B cell (primary cell): Measurements from ENCODE around the gene HNRNPC. TPM values are rescaled to one million over a fixed set of nuclear protein-coding genes. Genes with fewer than 3 reads are reported as not detected.

ENCODE experiments used
- ATAC-seq: fragments of 200-7000 bp; cut with Tn5 transposase; one replicate; pipeline ENCODE4 v1.10.0; 2021; ENCODE audit warnings: low read depth, mild to moderate bottlenecking, moderate number of reproducible peaks, moderate library complexity
- CTCF ChIA-PET: fragments of 350-600 bp; sonication (Branson Sonifier 250); formaldehyde crosslinking; loops from one replicate; lab custom pipeline; 2021; ENCODE audit warnings: antibody characterized with exemption, inconsistent platforms; lab: Charles Lee
- POLR2A ChIA-PET: fragments of 350-600 bp; sonication (Branson Sonifier 250); formaldehyde crosslinking; loops from one replicate; lab custom pipeline; 2021; ENCODE audit warnings: antibody characterized with exemption; lab: Charles Lee
- DNase-seq: peaks from one replicate; pipeline ENCODE4 v3.0.0; 2013
- H2AFZ ChIP-seq: 2 replicates; pipeline ENCODE4 v1.6.1; 2012; ENCODE audit warnings: mild to moderate bottlenecking, low read depth, low read length; ENCODE audit not compliant: insufficient read depth, poor library complexity, severe bottlenecking
- H3K27ac ChIP-seq, 2 donors: 1 replicate in 1 of 2; 2 replicates in 1 of 2; pipeline ENCODE4 v1.5.1; 2012 to 2013; ENCODE audit warnings: low read length in 2 of 2, mild to moderate bottlenecking in 2 of 2, moderate library complexity in 1 of 2
- H3K27me3 ChIP-seq, 4 experiments: fragments of 200-600 bp in 1 of 4; sonication (generic) in 1 of 4; replicated peaks in 1 of 4; 1 replicate in 2 of 4; 2 replicates in 2 of 4; pipeline versions ENCODE4 v1.6.1 to v1.7.0; 2013 to 2016; ENCODE audit warnings: low read length in 3 of 4, mild to moderate bottlenecking in 2 of 4, mixed read lengths in 1 of 4, moderate library complexity in 1 of 4; ENCODE audit not compliant: insufficient read depth in 4 of 4, control insufficient read depth in 3 of 4; ENCODE audit errors: control extremely low read depth in 1 of 4
- H3K36me3 ChIP-seq, 2 experiments: replicated peaks in 1 of 2; 1 replicate in 1 of 2; 2 replicates in 1 of 2; pipeline versions ENCODE4 v1.6.1 to v1.7.1; 2013; ENCODE audit warnings: low read length in 1 of 2; ENCODE audit not compliant: insufficient read depth in 2 of 2, control insufficient read depth in 1 of 2; ENCODE audit errors: control extremely low read depth in 1 of 2, extremely low read depth in 1 of 2
- H3K4me1 ChIP-seq, 2 donors: fragments of 200-600 bp in 1 of 2; sonication (generic) in 1 of 2; 1 replicate in 1 of 2; 2 replicates in 1 of 2; pipeline versions ENCODE4 v1.5.1 to v1.6.1; 2013 to 2017; ENCODE audit warnings: low read length in 2 of 2; ENCODE audit not compliant: control insufficient read depth in 2 of 2, insufficient read depth in 2 of 2
- H3K4me2 ChIP-seq: replicated peaks from 2 replicates; pipeline ENCODE3; 2012; ENCODE audit warnings: mild to moderate bottlenecking, low read depth, low read length; ENCODE audit not compliant: poor library complexity, severe bottlenecking
- H3K4me3 ChIP-seq, 5 experiments: fragments of 200-600 bp in 1 of 5; sonication (generic) in 1 of 5; 1 replicate in 3 of 5; 2 replicates in 2 of 5; pipeline versions ENCODE4 v1.5.1 to v1.7.0; 2011 to 2016; ENCODE audit warnings: low read length in 4 of 5, mild to moderate bottlenecking in 4 of 5, low read depth in 2 of 5, control low read depth in 1 of 5, moderate library complexity in 1 of 5; ENCODE audit not compliant: insufficient read depth in 1 of 5; ENCODE audit errors: control extremely low read depth in 1 of 5, extremely low read depth in 1 of 5
- H3K79me2 ChIP-seq: fragments of 200-600 bp; sonication (generic); one replicate; pipeline ENCODE4 v1.6.0; 2016; ENCODE audit warnings: low read length; ENCODE audit not compliant: control insufficient read depth, insufficient read depth
- H3K9ac ChIP-seq: fragments of 200-600 bp; sonication (generic); 2 replicates; pipeline ENCODE4 v1.6.1; 2017; ENCODE audit warnings: mild to moderate bottlenecking, low read length, moderate library complexity
- H3K9me3 ChIP-seq, 3 donors: one replicate each; pipeline versions ENCODE4 v1.6.1 to v1.7.1; 2013; ENCODE audit warnings: low read length in 2 of 3; ENCODE audit not compliant: control insufficient read depth in 2 of 3, insufficient read depth in 1 of 3; ENCODE audit errors: control extremely low read depth in 1 of 3
- H4K20me1 ChIP-seq: 2 replicates; pipeline ENCODE4 v1.6.0; 2012; ENCODE audit warnings: mild to moderate bottlenecking, low read length; ENCODE audit not compliant: insufficient read depth, control insufficient read depth, poor library complexity, severe bottlenecking
- H3K27ac Mint-ChIP-seq: one replicate; pipeline ENCODE4 v1.8.0; 2021; ENCODE audit warnings: mixed read lengths
- H3K27me3 Mint-ChIP-seq: one replicate; pipeline ENCODE4 v1.8.0; 2021; ENCODE audit warnings: mixed read lengths
- H3K4me1 Mint-ChIP-seq: one replicate; pipeline ENCODE4 v1.8.0; 2021; ENCODE audit warnings: mixed read lengths
- H3K4me3 Mint-ChIP-seq: one replicate; pipeline ENCODE4 v1.8.0; 2021; ENCODE audit warnings: mixed read lengths
- H3K9me3 Mint-ChIP-seq: one replicate; pipeline ENCODE4 v1.8.0; 2022; ENCODE audit warnings: mixed read lengths; ENCODE audit not compliant: insufficient read depth
- EZH2 ChIP-seq: IDR thresholded peaks from 2 replicates; pipeline ENCODE4 v1.6.1; 2012; ENCODE audit warnings: borderline replicate concordance, low read depth, mild to moderate bottlenecking, moderate library complexity, low read length; ENCODE audit not compliant: insufficient read depth, poor library complexity, severe bottlenecking
- WGBS: methylation state at CpG from one replicate; pipeline ENCODE4 v1.1.5; 2013; ENCODE audit warnings: missing lambda C conversion rate; ENCODE audit not compliant: insufficient coverage; 5-methylcytosine and 5-hydroxymethylcytosine counted together
- intact Hi-C: fragments of 100-400 bp; cut with micrococcal nuclease; formaldehyde crosslinking; loops from one replicate; pipeline ENCODE4 v1.10.0; 2022
- polyA plus RNA-seq: library from polyadenylated mRNA; depleted of rRNA; stranded (reverse); fragments of >200 nt; gene quantifications from 2 replicates; pipeline ENCODE4 v1.2.3, GENCODE V29; 2012
- total RNA-seq, 2 donors: library from RNA; stranded (reverse); fragments of 120-200 nt in 1 of 2; gene quantifications; 1 replicate in 1 of 2; 2 replicates in 1 of 2; pipeline versions ENCODE4 v1.2.3 to v1.2.4, GENCODE V29; 2013 to 2022
- TF ChIP-seq, protein P1 (sequence below): fragments of 200-600 bp; IDR thresholded peaks from one replicate; pipeline ENCODE4 v1.8.0; 2022; ENCODE audit warnings: antibody characterized with exemption, mild to moderate bottlenecking

HNRNPC gene
- total and polyA plus RNA-seq, 2 donors (not counting 1 experiment from before 2014, with no cell fraction given), result 358 to 497 TPM

DNA sequence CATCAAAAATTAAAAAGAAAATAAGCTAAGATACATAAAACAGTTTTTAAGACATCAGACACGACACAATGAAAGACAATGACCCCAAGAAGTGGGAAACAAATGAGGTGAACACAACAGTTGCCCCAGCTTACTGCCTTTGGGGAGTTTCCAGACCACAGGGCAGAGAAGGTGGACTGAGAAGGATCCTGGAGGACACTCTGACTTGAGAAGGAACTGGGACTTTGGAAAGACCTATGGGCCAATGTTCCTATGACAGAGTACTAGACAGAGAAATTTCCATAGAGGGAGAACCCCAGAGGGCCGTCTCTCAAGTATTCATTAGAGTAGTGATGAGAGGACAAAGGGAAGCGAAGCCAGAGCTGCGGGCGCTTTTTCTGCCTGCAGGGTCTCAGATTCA lies 107.2 kb downstream of the HNRNPC start:
- Histone ChIP-seq H3K4me3 (no peak overlapping the region), H4K20me1 (no peaks in the 10 kb centered on the region), H3K4me2 (no peak overlapping the region), H3K79me2 (no peaks in the 10 kb centered on the region), H3K27ac (no peak overlapping the region), H3K9ac (no peak overlapping the region), H3K36me3 (no peaks in the 10 kb centered on the region), H2AFZ (no peak overlapping the region), H3K27me3 (peaks cover 0 to 9% (median 2%) of the 10 kb centered on the region in 4 experiments), H3K9me3 (no peaks in the 10 kb centered on the region), H3K4me1 (no peaks in the 10 kb centered on the region)
- peaks cover 38% of the 10 kb centered on the region for H3K27me3 Mint-ChIP-seq
- WGBS, result 98% methylated on average over 4 of the region's 5 CpGs
- H3K9me3 Mint-ChIP-seq, result no peaks in the 10 kb centered on the region
- CTCF ChIA-PET, result no interaction called here
- intact Hi-C loops, result no loop called here
- no peak for TF ChIP-seq EZH2
- TF ChIP-seq, protein P1, sequence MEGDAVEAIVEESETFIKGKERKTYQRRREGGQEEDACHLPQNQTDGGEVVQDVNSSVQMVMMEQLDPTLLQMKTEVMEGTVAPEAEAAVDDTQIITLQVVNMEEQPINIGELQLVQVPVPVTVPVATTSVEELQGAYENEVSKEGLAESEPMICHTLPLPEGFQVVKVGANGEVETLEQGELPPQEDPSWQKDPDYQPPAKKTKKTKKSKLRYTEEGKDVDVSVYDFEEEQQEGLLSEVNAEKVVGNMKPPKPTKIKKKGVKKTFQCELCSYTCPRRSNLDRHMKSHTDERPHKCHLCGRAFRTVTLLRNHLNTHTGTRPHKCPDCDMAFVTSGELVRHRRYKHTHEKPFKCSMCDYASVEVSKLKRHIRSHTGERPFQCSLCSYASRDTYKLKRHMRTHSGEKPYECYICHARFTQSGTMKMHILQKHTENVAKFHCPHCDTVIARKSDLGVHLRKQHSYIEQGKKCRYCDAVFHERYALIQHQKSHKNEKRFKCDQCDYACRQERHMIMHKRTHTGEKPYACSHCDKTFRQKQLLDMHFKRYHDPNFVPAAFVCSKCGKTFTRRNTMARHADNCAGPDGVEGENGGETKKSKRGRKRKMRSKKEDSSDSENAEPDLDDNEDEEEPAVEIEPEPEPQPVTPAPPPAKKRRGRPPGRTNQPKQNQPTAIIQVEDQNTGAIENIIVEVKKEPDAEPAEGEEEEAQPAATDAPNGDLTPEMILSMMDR, result no peak
- POLR2A ChIA-PET, result no interaction called here
- no peak for DNase-seq
- H3K4me3 Mint-ChIP-seq, result no peak overlapping the region
- no peak overlapping the region for H3K27ac Mint-ChIP-seq
- no peaks in the 10 kb centered on the region for H3K4me1 Mint-ChIP-seq
- ATAC-seq, result no peak

- Histone ChIP-seq H3K79me2 (no peaks in the 10 kb centered on the region), H3K27me3 (peaks cover 0 to 14% (median 2%) of the 10 kb centered on the region in 4 experiments), H2AFZ (no peak overlapping the region), H3K4me3 (no peak overlapping the region), H3K4me1 (no peaks in the 10 kb centered on the region), H3K4me2 (no peak overlapping the region), H3K36me3 (no peaks in the 10 kb centered on the region), H4K20me1 (no peaks in the 10 kb centered on the region), H3K27ac (no peak overlapping the region), H3K9me3 (no peaks in the 10 kb centered on the region), H3K9ac (no peak overlapping the region)
- intact Hi-C loops, result no loop called here
- Mint-ChIP-seq H3K27me3 (peaks cover 40% of the 10 kb centered on the region), H3K9me3 (no peaks in the 10 kb centered on the region), H3K27ac (no peak overlapping the region), H3K4me3 (no peak overlapping the region), H3K4me1 (no peaks in the 10 kb centered on the region)
- ChIA-PET POLR2A (no interaction called here), CTCF (no interaction called here)
- DNase-seq, result no peak
- TF ChIP-seq, protein P1, result no peak
- no peak for TF ChIP-seq EZH2
- no peak for ATAC-seq
- WGBS, result 100% methylated on average over 2 of the region's 4 CpGs
Observed at GRCh38 chr14:21160061-21160610, 109.1 kb downstream of the HNRNPC start.

Other genes with a start within 250 kb of the HNRNPC start
- 9.5 and 10.2 TPM in 2 replicates for gene NDRG2, start 244.4 kb downstream of the HNRNPC start, total RNA-seq
- 9.8 and 11.8 TPM in 2 replicates for gene NDRG2, start 244.4 kb downstream of the HNRNPC start, polyA plus RNA-seq
- not detected in 2 replicates for gene TPPP2, start 239.2 kb downstream of the HNRNPC start, total RNA-seq
- not detected in 2 replicates for gene TPPP2, start 239.2 kb downstream of the HNRNPC start, polyA plus RNA-seq
- not detected in 2 replicates for gene RNASE13, start 234.6 kb downstream of the HNRNPC start, total RNA-seq
- gene RNASE13, start 234.6 kb downstream of the HNRNPC start, polyA plus RNA-seq, result not detected in 2 replicates
- not detected in 2 replicates for gene RNASE7, start 227.1 kb downstream of the HNRNPC start, total RNA-seq
- not detected in 2 replicates for gene RNASE7, start 227.1 kb downstream of the HNRNPC start, polyA plus RNA-seq
- not detected in 2 replicates for gene RNASE8, start 211.6 kb downstream of the HNRNPC start, total RNA-seq
- not detected in 2 replicates for gene RNASE8, start 211.6 kb downstream of the HNRNPC start, polyA plus RNA-seq
- 1.7 and 2.3 TPM in 2 replicates for gene ARHGEF40, start 199.1 kb downstream of the HNRNPC start, total RNA-seq
- 0.53 and 1.0 TPM in 2 replicates for gene ARHGEF40, start 199.1 kb downstream of the HNRNPC start, polyA plus RNA-seq
- gene ZNF219, start 170.8 kb downstream of the HNRNPC start, total RNA-seq, result 3.5 and 6.4 TPM in 2 replicates
- 3.3 and 6.3 TPM in 2 replicates for gene ZNF219, start 170.8 kb downstream of the HNRNPC start, polyA plus RNA-seq
- gene TMEM253, start 168.4 kb downstream of the HNRNPC start, total RNA-seq, result not detected in 2 replicates
- not detected in 2 replicates for gene TMEM253, start 168.4 kb downstream of the HNRNPC start, polyA plus RNA-seq
- gene OR5AU1, start 113.4 kb downstream of the HNRNPC start, total RNA-seq, result not detected in 2 replicates
- not detected in 2 replicates for gene OR5AU1, start 113.4 kb downstream of the HNRNPC start, polyA plus RNA-seq
- 0.86 and 0.87 TPM in 2 replicates for gene RPGRIP1, start 10.6 kb upstream of the HNRNPC start, total RNA-seq
- 0.22 and 0.39 TPM in 2 replicates for gene RPGRIP1, start 10.6 kb upstream of the HNRNPC start, polyA plus RNA-seq
- gene SUPT16H, start 114.6 kb upstream of the HNRNPC start, total RNA-seq, result 78.3 and 84.4 TPM in 2 replicates
- gene SUPT16H, start 114.6 kb upstream of the HNRNPC start, polyA plus RNA-seq, result 28.3 and 33.3 TPM in 2 replicates
- 155 and 157 TPM in 2 replicates for gene CHD8, start 186.7 kb upstream of the HNRNPC start, total RNA-seq
- gene CHD8, start 186.7 kb upstream of the HNRNPC start, polyA plus RNA-seq, result 43.5 and 50.7 TPM in 2 replicates
- gene RAB2B, start 207.5 kb upstream of the HNRNPC start, total RNA-seq, result 46.5 and 46.8 TPM in 2 replicates
- 13.3 and 16.1 TPM in 2 replicates for gene RAB2B, start 207.5 kb upstream of the HNRNPC start, polyA plus RNA-seq
- gene TOX4, start 207.8 kb upstream of the HNRNPC start, total RNA-seq, result 74.1 and 83.2 TPM in 2 replicates
- gene TOX4, start 207.8 kb upstream of the HNRNPC start, polyA plus RNA-seq, result 20.1 and 33.6 TPM in 2 replicates
- gene METTL3, start 241.9 kb upstream of the HNRNPC start, total RNA-seq, result 118 and 124 TPM in 2 replicates
- 161 and 237 TPM in 2 replicates for gene METTL3, start 241.9 kb upstream of the HNRNPC start, polyA plus RNA-seq